Limb (tissue), 2 donors: ENCODE data around the gene FASLG.
"Not testable (repeated sequence)": the region's sequence is repeated elsewhere in the genome, so short reads cannot be mapped to it uniquely, and the experiment has no call there.

ENCODE experiments used
- DNase-seq, 2 donors: peaks; one replicate each; pipeline ENCODE4 v3.0.0-alpha.2; 2016; ENCODE audit errors: extremely low spot score in 2 of 2

Gene FASLG

GRCh38 chr1:172658871-172659453 is at the start of gene FASLG:
TSS of gene FASLG (plus strand) at chr1:172659103. CDS start at chr1:172659202, 99 bp downstream.
- no peak for DNase-seq

GRCh38 chr1:172609528-172609927 is 49.4 kb upstream of the FASLG start:
- DNase-seq = no peak

- no peak for DNase-seq
Observed at GRCh38 chr1:172612478-172612877, 46.4 kb upstream of the FASLG start.

- no peak for DNase-seq
Observed at GRCh38 chr1:172613294-172613693, 45.6 kb upstream of the FASLG start.

- no peak for DNase-seq
Observed at GRCh38 chr1:172616195-172616594, 42.7 kb upstream of the FASLG start.

- DNase-seq = no peak
Observed at GRCh38 chr1:172616636-172617035, 42.3 kb upstream of the FASLG start.

GRCh38 chr1:172620603-172621002 is 38.3 kb upstream of the FASLG start:
- DNase-seq = not testable (repeated sequence)

GRCh38 chr1:172622541-172622940 is 36.4 kb upstream of the FASLG start:
- no peak for DNase-seq

- DNase-seq = no peak
Observed at GRCh38 chr1:172623748-172624147, 35.2 kb upstream of the FASLG start.

GRCh38 chr1:172626845-172627244 is 32.1 kb upstream of the FASLG start:
- no peak for DNase-seq

- no peak for DNase-seq
Observed at GRCh38 chr1:172627702-172628101, 31.2 kb upstream of the FASLG start.

GRCh38 chr1:172628401-172628800 is 30.5 kb upstream of the FASLG start:
- DNase-seq = no peak

- DNase-seq = no peak
Observed at GRCh38 chr1:172629170-172629569, 29.7 kb upstream of the FASLG start.

GRCh38 chr1:172629638-172630037 is 29.3 kb upstream of the FASLG start:
- no peak for DNase-seq

- DNase-seq = no peak
Observed at GRCh38 chr1:172630056-172630818, 28.7 kb upstream of the FASLG start.

GRCh38 chr1:172630868-172631267 is 28.0 kb upstream of the FASLG start:
- no peak for DNase-seq

- no peak for DNase-seq
Observed at GRCh38 chr1:172637522-172637921, 21.4 kb upstream of the FASLG start.

- DNase-seq = no peak
Observed at GRCh38 chr1:172638249-172638648, 20.7 kb upstream of the FASLG start.

- no peak for DNase-seq
Observed at GRCh38 chr1:172638885-172639831, 19.7 kb upstream of the FASLG start.

- DNase-seq = no peak
Observed at GRCh38 chr1:172640111-172640510, 18.8 kb upstream of the FASLG start.

GRCh38 chr1:172641492-172641891 is 17.4 kb upstream of the FASLG start:
- DNase-seq = no peak

- no peak for DNase-seq
Observed at GRCh38 chr1:172642970-172643369, 15.9 kb upstream of the FASLG start.
